Loucy (cell line): ENCODE results near the gene SLC25A33.

Source experiments
- H2AFZ ChIP-seq: fragments of 200-600 bp; sonication (generic); 2 replicates; pipeline ENCODE4 v1.6.0; 2016; ENCODE audit warnings: antibody characterized with exemption, mild to moderate bottlenecking, low read length, moderate library complexity
- H3F3A ChIP-seq: fragments of 200-600 bp; 2 replicates; pipeline ENCODE4 v1.6.0; 2016; ENCODE audit warnings: antibody characterized with exemption, low read depth, mild to moderate bottlenecking
- H3K27me3 ChIP-seq: fragments of 200-600 bp; sonication (generic); 2 replicates; pipeline ENCODE4 v1.6.1; 2014; ENCODE audit warnings: low read length, mild to moderate bottlenecking; ENCODE audit not compliant: insufficient read depth, poor library complexity, severe bottlenecking
- H3K36me3 ChIP-seq: fragments of 200-600 bp; sonication (generic); 2 replicates; pipeline ENCODE4 v1.6.1; 2016; ENCODE audit warnings: low read length; ENCODE audit not compliant: insufficient read depth
- H3K4me1 ChIP-seq: fragments of 200-600 bp; sonication (generic); 2 replicates; pipeline ENCODE4 v1.5.1; 2014; ENCODE audit warnings: low read length, mild to moderate bottlenecking; ENCODE audit not compliant: insufficient read depth, poor library complexity, severe bottlenecking
- H3K4me2 ChIP-seq: fragments of 200-600 bp; sonication (generic); 2 replicates; pipeline ENCODE4 v1.6.0; 2014; ENCODE audit warnings: antibody characterized with exemption, low read length, low read depth, mild to moderate bottlenecking; ENCODE audit not compliant: poor library complexity, severe bottlenecking
- H3K4me3 ChIP-seq: fragments of 200-600 bp; sonication (generic); 2 replicates; pipeline ENCODE4 v1.5.1; 2014; ENCODE audit warnings: low read length, mild to moderate bottlenecking, mixed read lengths; ENCODE audit not compliant: poor library complexity, severe bottlenecking
- H3K79me2 ChIP-seq: fragments of 200-600 bp; sonication (generic); 2 replicates; pipeline ENCODE4 v1.6.1; 2014; ENCODE audit warnings: low read length; ENCODE audit not compliant: insufficient read depth
- H3K9ac ChIP-seq: fragments of 200-600 bp; sonication (generic); 2 replicates; pipeline ENCODE4 v1.6.0; 2014; ENCODE audit warnings: mild to moderate bottlenecking, low read depth, low read length, moderate library complexity; ENCODE audit not compliant: poor library complexity, severe bottlenecking
- H3K9me2 ChIP-seq: fragments of 200-600 bp; sonication (generic); replicated peaks from 2 replicates; pipeline ENCODE4 v1.6.1; 2016; ENCODE audit warnings: low read depth, low read length, mixed read lengths
- H3K9me3 ChIP-seq: fragments of 200-600 bp; sonication (generic); 2 replicates; pipeline ENCODE4 v1.6.1; 2014; ENCODE audit warnings: mild to moderate bottlenecking, antibody characterized with exemption, low read length, low read depth; ENCODE audit not compliant: insufficient read depth
- H4K20me1 ChIP-seq: fragments of 200-600 bp; sonication (generic); 2 replicates; pipeline ENCODE4 v1.6.0; 2014; ENCODE audit warnings: antibody characterized with exemption, low read length, mild to moderate bottlenecking; ENCODE audit not compliant: insufficient read depth, poor library complexity, severe bottlenecking
- EZH2phosphoT487 ChIP-seq: fragments of 200-600 bp; IDR thresholded peaks from 2 replicates; pipeline ENCODE4 v1.6.1; 2018; ENCODE audit warnings: antibody characterized with exemption, mild to moderate bottlenecking, moderate library complexity, borderline replicate concordance
- TF ChIP-seq, protein P1 (sequence below): fragments of 200-600 bp; sonication (generic); conservative IDR thresholded peaks from 2 replicates; pipeline ENCODE4 v1.5.1; 2014; ENCODE audit warnings: mild to moderate bottlenecking, antibody characterized with exemption, low read length

The SLC25A33 gene

GRCh38 chr1:9503001-9503675, 36.1 kb upstream of the SLC25A33 start:
- no peak overlapping the region for H3K4me3 ChIP-seq
- H3F3A ChIP-seq = no peaks in the 10 kb centered on the region
- H3K9ac ChIP-seq = no peak overlapping the region
- no peaks in the 10 kb centered on the region for H4K20me1 ChIP-seq
- H2AFZ ChIP-seq = no peak overlapping the region
- H3K9me3 ChIP-seq = no peaks in the 10 kb centered on the region
- H3K4me2 ChIP-seq = no peak overlapping the region
- no peaks in the 10 kb centered on the region for H3K9me2 ChIP-seq
- no peaks in the 10 kb centered on the region for H3K27me3 ChIP-seq
- no peaks in the 10 kb centered on the region for H3K79me2 ChIP-seq
- H3K36me3 ChIP-seq = no peaks in the 10 kb centered on the region
- no peaks in the 10 kb centered on the region for H3K4me1 ChIP-seq
- TF ChIP-seq, protein P1, sequence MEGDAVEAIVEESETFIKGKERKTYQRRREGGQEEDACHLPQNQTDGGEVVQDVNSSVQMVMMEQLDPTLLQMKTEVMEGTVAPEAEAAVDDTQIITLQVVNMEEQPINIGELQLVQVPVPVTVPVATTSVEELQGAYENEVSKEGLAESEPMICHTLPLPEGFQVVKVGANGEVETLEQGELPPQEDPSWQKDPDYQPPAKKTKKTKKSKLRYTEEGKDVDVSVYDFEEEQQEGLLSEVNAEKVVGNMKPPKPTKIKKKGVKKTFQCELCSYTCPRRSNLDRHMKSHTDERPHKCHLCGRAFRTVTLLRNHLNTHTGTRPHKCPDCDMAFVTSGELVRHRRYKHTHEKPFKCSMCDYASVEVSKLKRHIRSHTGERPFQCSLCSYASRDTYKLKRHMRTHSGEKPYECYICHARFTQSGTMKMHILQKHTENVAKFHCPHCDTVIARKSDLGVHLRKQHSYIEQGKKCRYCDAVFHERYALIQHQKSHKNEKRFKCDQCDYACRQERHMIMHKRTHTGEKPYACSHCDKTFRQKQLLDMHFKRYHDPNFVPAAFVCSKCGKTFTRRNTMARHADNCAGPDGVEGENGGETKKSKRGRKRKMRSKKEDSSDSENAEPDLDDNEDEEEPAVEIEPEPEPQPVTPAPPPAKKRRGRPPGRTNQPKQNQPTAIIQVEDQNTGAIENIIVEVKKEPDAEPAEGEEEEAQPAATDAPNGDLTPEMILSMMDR = no peak
- no peak for TF ChIP-seq EZH2phosphoT487

- Histone ChIP-seq H3F3A (no peaks in the 10 kb centered on the region), H3K9ac (no peak overlapping the region), H3K36me3 (no peaks in the 10 kb centered on the region), H3K9me3 (no peaks in the 10 kb centered on the region), H3K4me3 (no peak overlapping the region), H3K4me1 (no peaks in the 10 kb centered on the region), H3K79me2 (no peaks in the 10 kb centered on the region), H2AFZ (no peak overlapping the region), H3K4me2 (no peak overlapping the region), H3K27me3 (no peaks in the 10 kb centered on the region), H4K20me1 (no peaks in the 10 kb centered on the region), H3K9me2 (no peaks in the 10 kb centered on the region)
- TF ChIP-seq, protein P1 = no peak
- no peak for TF ChIP-seq EZH2phosphoT487
Observed at GRCh38 chr1:9505143-9505542, 34.1 kb upstream of the SLC25A33 start.

DNA sequence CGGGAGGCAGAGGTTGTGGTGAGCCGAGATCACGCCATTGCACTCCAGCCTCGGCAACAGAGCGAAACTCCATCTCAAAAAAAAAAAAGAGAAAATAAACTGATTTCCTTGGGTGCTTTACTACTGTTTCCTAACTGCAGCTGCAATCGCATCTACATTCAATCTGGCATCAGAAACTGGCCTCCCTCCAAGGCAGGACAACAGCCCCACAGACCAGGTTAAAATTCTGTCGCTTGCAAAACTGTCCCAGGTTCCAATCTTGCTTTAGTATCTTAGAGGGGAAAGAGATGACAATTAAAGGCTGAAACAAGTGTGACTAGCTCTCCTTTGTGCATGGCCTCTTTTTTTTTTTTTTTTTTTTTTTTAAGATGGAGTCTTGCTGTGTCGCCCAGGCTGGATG, 32.4 kb upstream of the SLC25A33 start:
- no peak for TF ChIP-seq EZH2phosphoT487
- TF ChIP-seq, protein P1 = no peak
- H3K4me1 ChIP-seq = no peaks in the 10 kb centered on the region

More for the DNA sequence above, 32.4 kb upstream of the SLC25A33 start:
- H2AFZ ChIP-seq = no peak overlapping the region
- no peaks in the 10 kb centered on the region for H3K9me3 ChIP-seq
- H3F3A ChIP-seq = no peaks in the 10 kb centered on the region
- no peak overlapping the region for H3K4me2 ChIP-seq
- no peak overlapping the region for H3K4me3 ChIP-seq
- H3K36me3 ChIP-seq = no peaks in the 10 kb centered on the region
- H3K9me2 ChIP-seq = no peaks in the 10 kb centered on the region
- H3K79me2 ChIP-seq = no peaks in the 10 kb centered on the region
- H3K9ac ChIP-seq = no peak overlapping the region
- H4K20me1 ChIP-seq = no peaks in the 10 kb centered on the region
- no peaks in the 10 kb centered on the region for H3K27me3 ChIP-seq
